Sigmoid colon (tissue), 7 donors: Measurements from ENCODE around the gene AIG1. TPM values are rescaled to one million over a fixed set of nuclear protein-coding genes. Genes with fewer than 3 reads are reported as not detected.
A peak's percentile ranks its signal among the peaks of the same experiment; 100 is the strongest.

Experiments used
- DNase-seq: peaks from one replicate; pipeline ENCODE4 v3.0.0-alpha.2; 2019
- H3K27ac ChIP-seq, 4 donors: fragments of 200-600 bp; sonication (generic); one replicate each; pipeline ENCODE4 v1.5.1; 2016 to 2019; ENCODE audit warnings: mild to moderate bottlenecking in 1 of 4
- H3K27me3 ChIP-seq, 3 donors: fragments of 200-600 bp; sonication (generic); one replicate each; pipeline ENCODE4 v1.5.1; 2019; ENCODE audit warnings: mild to moderate bottlenecking in 1 of 3
- H3K36me3 ChIP-seq, 4 donors: fragments of 200-600 bp; sonication (generic); one replicate each; pipeline ENCODE4 v1.5.1; 2016 to 2019
- H3K4me1 ChIP-seq, 4 donors: fragments of 200-600 bp; sonication (generic); one replicate each; pipeline ENCODE4 v1.5.1; 2017 to 2019
- H3K4me3 ChIP-seq, 4 donors: fragments of 200-600 bp; sonication (generic); one replicate each; pipeline ENCODE4 v1.5.1; 2017 to 2019; ENCODE audit warnings: mild to moderate bottlenecking in 2 of 4, moderate library complexity in 1 of 4
- H3K9me3 ChIP-seq, 4 donors: fragments of 200-600 bp in 3 of 4; sonication (generic) in 3 of 4; one replicate each; pipeline versions ENCODE4 v1.5.1 to v1.6.1; 2013 to 2019
- EP300 ChIP-seq, 4 donors: sonication (generic); formaldehyde crosslinking; IDR thresholded peaks; one replicate each; pipeline ENCODE4 v1.6.1; 2017; ENCODE audit warnings: antibody characterized with exemption in 4 of 4
- POLR2A ChIP-seq, 2 donors: fragments of 450-650 bp; IDR thresholded peaks; one replicate each; pipeline ENCODE4 v1.6.1; 2016; ENCODE audit warnings: antibody characterized with exemption in 2 of 2, mild to moderate bottlenecking in 2 of 2, moderate library complexity in 2 of 2
- POLR2AphosphoS5 ChIP-seq, 4 donors: sonication (generic); formaldehyde crosslinking; IDR thresholded peaks; one replicate each; pipeline ENCODE4 v1.6.1; 2017; ENCODE audit warnings: antibody characterized with exemption in 4 of 4
- WGBS, 2 donors: extraction: QIAGEN DNeasy Blood & Tissue Kit; methylation state at CpG; one replicate each; pipeline ENCODE4 v1.1.7; 2013; 5-methylcytosine and 5-hydroxymethylcytosine counted together
- intact Hi-C: fragments of 100-400 bp; cut with DNase I; formaldehyde crosslinking; loops from one replicate; pipeline ENCODE4 v1.15.1; 2023
- polyA plus RNA-seq, 3 donors: library from polyadenylated mRNA; stranded (reverse); fragments of 200-250 nt; gene quantifications; one replicate each; pipeline ENCODE4 v1.2.3, GENCODE V29; 2013
- total RNA-seq, 4 donors: library from RNA; depleted of rRNA; stranded (reverse); fragments of >200 nt; gene quantifications; one replicate each; pipeline ENCODE4 v1.1.0, GENCODE V29; 2016
- TF ChIP-seq, protein P1 (sequence below), 4 experiments: fragments of 450-650 bp in 3 of 4; fragments of 200-600 bp in 1 of 4; IDR thresholded peaks; one replicate each; pipeline ENCODE4 v1.5.1; 2016 to 2019; ENCODE audit warnings: antibody characterized with exemption in 4 of 4, mild to moderate bottlenecking in 3 of 4, moderate library complexity in 2 of 4
- donor health status: healthy with polysubstance abuse.
- donor health status: Bipolar disorder and iron deficiency.
- donor health status: healthy.

The AIG1 gene
- total and polyA plus RNA-seq, 7 donors = 10.9 to 30.7 (median 20.6) TPM

DNA sequence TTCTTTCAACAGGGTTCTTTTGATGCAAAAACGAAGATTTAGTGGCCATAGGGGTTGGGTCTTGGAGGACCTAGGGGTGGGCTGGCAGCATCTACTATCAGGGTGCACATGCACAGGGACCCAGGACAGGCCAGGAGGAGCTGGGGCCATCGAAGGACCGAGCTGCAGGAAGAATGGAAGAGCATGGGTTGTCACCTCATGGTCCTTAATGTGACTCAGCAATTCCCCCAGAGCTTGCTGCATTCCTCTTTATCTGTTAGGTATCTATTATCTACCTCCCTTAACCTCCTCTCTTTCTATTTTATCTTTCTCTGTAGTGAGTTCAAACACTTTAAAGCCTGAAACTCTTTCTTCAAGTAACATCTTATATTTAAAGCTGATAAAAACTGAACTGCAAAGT lies 167.0 kb downstream of the AIG1 start:
- H3K27ac ChIP-seq = no peak overlapping the region
- H3K4me1 ChIP-seq = peaks cover 0 to 12% (median 6%) of the 10 kb centered on the region in 4 donors
- H3K4me3 ChIP-seq = no peak overlapping the region
- no peaks in the 10 kb centered on the region for H3K27me3 ChIP-seq
- no peak for DNase-seq
- intact Hi-C loops = no loop called here
- TF ChIP-seq POLR2A (IDR thresholded peaks at IDR 0.05) = no peak
- TF ChIP-seq POLR2AphosphoS5 (IDR thresholded peaks at IDR 0.05) = no peak
- TF ChIP-seq, protein P1, sequence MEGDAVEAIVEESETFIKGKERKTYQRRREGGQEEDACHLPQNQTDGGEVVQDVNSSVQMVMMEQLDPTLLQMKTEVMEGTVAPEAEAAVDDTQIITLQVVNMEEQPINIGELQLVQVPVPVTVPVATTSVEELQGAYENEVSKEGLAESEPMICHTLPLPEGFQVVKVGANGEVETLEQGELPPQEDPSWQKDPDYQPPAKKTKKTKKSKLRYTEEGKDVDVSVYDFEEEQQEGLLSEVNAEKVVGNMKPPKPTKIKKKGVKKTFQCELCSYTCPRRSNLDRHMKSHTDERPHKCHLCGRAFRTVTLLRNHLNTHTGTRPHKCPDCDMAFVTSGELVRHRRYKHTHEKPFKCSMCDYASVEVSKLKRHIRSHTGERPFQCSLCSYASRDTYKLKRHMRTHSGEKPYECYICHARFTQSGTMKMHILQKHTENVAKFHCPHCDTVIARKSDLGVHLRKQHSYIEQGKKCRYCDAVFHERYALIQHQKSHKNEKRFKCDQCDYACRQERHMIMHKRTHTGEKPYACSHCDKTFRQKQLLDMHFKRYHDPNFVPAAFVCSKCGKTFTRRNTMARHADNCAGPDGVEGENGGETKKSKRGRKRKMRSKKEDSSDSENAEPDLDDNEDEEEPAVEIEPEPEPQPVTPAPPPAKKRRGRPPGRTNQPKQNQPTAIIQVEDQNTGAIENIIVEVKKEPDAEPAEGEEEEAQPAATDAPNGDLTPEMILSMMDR (IDR thresholded peaks at IDR 0.05) = no peak
- no peak for TF ChIP-seq EP300 (IDR thresholded peaks at IDR 0.05)
- no peaks in the 10 kb centered on the region for H3K36me3 ChIP-seq
- 89 to 94% methylated on average over 3 of the region's 3 CpGs for WGBS, 2 donors
- no peaks in the 10 kb centered on the region for H3K9me3 ChIP-seq

DNA sequence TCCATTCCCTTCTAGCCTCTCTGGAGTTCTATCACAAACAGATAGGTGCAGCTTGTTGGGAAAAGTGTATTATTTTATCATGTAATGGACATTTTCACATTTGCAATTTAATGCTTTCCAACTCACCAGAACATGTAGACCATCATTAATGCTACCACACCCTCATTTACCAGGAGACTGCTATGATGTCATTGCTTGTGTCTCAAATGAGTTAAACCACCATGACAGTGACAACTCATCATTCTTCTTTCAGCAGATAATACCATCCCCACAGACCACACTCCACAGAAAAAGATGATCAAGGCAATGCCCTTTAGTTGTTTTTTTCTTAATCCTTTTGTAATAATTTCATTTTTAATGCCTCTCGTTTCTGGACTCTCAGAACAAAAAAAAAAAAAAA lies 168.7 kb downstream of the AIG1 start:
- no peaks in the 10 kb centered on the region for H3K9me3 ChIP-seq
- no peak overlapping the region for H3K4me3 ChIP-seq
- WGBS, 2 donors = 87 to 91% methylated on average over 1 of the region's 1 CpG
- H3K4me1 ChIP-seq = no peaks in the 10 kb centered on the region
- no peak for DNase-seq
- no peak overlapping the region for H3K27ac ChIP-seq
- no peaks in the 10 kb centered on the region for H3K27me3 ChIP-seq
- H3K36me3 ChIP-seq = no peaks in the 10 kb centered on the region
- no peak for TF ChIP-seq EP300 (IDR thresholded peaks at IDR 0.05)
- no peak for TF ChIP-seq POLR2A (IDR thresholded peaks at IDR 0.05)
- TF ChIP-seq, protein P1 (IDR thresholded peaks at IDR 0.05) = no peak
- TF ChIP-seq POLR2AphosphoS5 (IDR thresholded peaks at IDR 0.05) = no peak
- intact Hi-C loops = no loop called here

DNA sequence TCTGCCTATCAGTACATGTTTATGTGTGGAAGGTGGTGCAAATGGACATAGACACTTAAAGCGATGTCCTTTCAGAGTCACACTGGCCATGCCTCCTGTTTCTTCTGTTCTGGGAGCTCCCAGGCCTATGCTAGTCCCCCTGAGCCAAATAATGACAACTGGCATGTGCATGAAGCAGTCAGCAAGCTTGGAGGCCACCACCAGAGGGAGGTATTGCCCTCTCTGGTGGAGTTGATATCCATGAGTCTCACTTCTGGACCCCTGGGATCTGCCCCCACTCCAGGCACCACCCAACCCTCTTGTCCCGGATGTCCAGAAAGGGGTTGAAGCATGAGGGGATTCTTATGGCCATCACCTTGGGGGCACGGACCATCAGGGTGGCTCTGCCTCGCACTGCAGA lies 172.2 kb downstream of the AIG1 start:
- no peaks in the 10 kb centered on the region for H3K9me3 ChIP-seq
- no peak overlapping the region for H3K4me3 ChIP-seq
- WGBS, 2 donors = 97% methylated on average over 4 of the region's 4 CpGs
- intact Hi-C loops = no loop called here
- TF ChIP-seq POLR2AphosphoS5 (IDR thresholded peaks at IDR 0.05) = no peak
- TF ChIP-seq, protein P1 (IDR thresholded peaks at IDR 0.05) = peak in 3 of 4 experiments; percentile 8 to 43 (median 26)
- H3K36me3 ChIP-seq = no peaks in the 10 kb centered on the region
- H3K27me3 ChIP-seq = no peaks in the 10 kb centered on the region
- H3K4me1 ChIP-seq = no peaks in the 10 kb centered on the region
- no peak for DNase-seq
- no peak overlapping the region for H3K27ac ChIP-seq

DNA sequence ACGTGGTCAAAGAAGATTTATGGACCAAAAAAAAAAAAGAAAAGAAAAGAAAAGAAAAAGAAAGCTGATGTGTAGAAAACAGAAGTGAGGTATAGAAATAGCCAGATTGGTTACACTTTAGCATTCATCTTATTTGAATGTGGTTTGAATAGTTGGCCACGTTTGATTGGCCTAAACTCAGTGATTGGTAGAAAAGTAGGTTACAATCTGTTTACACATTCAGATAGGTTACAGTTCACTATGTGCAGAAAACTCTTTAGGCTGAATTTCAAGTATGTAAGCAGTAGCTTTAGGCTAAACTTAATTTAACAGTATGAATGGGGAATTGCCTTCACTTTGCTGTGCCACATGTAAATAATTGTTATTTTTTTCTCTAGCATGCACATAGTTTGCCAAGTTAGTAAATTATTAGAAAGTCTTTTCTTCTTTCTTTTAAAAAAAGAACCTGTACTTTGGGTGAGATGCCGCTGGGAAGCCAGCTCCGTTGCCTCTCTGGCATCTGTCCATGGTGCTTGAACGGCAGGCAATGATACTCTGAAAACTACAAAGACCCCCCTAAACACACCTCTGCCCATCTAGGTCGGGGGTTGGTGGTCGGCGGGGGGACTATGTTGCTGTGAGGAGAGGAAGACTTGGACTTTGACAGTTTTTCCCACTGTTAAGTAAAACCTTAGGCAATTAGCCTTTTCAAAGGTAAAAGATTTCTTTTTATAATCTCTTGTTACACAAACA lies 173.0 kb downstream of the AIG1 start:
- H3K27me3 ChIP-seq = no peaks in the 10 kb centered on the region
- WGBS, 2 donors = 73 to 86% methylated on average over 8 of the region's 8 CpGs
- TF ChIP-seq POLR2AphosphoS5 (IDR thresholded peaks at IDR 0.05) (no peak), POLR2A (IDR thresholded peaks at IDR 0.05) (no peak), EP300 (IDR thresholded peaks at IDR 0.05) (no peak)
- TF ChIP-seq, protein P1 (IDR thresholded peaks at IDR 0.05) = no peak
- DNase-seq = no peak
- H3K27ac ChIP-seq = no peak overlapping the region
- H3K36me3 ChIP-seq = no peaks in the 10 kb centered on the region
- H3K4me1 ChIP-seq = no peaks in the 10 kb centered on the region
- intact Hi-C loops = no loop called here
- H3K9me3 ChIP-seq = no peaks in the 10 kb centered on the region
- H3K4me3 ChIP-seq = no peak overlapping the region

DNA sequence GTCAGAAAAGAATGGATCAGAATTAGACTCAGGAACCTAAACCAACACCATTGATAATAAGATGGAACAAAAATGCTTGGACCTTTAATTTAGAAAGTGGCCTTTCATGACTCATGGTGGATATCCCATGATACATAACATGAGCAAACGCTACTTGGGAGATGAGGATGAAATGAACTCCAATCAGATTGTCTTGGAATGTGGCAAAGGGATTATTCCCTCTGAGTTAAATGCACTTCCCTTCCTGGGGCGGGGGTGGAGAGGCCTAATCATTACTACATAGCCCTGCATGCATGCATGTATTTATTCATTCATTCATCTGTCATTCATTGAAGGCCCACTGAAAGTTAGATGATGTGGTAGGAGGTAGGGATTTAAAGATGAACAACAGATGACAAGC lies 174.0 kb downstream of the AIG1 start:
- H3K27ac ChIP-seq = no peak overlapping the region
- intact Hi-C loops = no loop called here
- TF ChIP-seq EP300 (IDR thresholded peaks at IDR 0.05) = no peak
- TF ChIP-seq POLR2AphosphoS5 (IDR thresholded peaks at IDR 0.05) = no peak
- TF ChIP-seq POLR2A (IDR thresholded peaks at IDR 0.05) = no peak
- DNase-seq = no peak
- H3K36me3 ChIP-seq = no peaks in the 10 kb centered on the region
- no peaks in the 10 kb centered on the region for H3K4me1 ChIP-seq
- H3K9me3 ChIP-seq = no peaks in the 10 kb centered on the region
- no peaks in the 10 kb centered on the region for H3K27me3 ChIP-seq
- 93 to 94% methylated on average over 2 of the region's 2 CpGs for WGBS, 2 donors
- no peak overlapping the region for H3K4me3 ChIP-seq
